ENCODE data around the gene GBA3. TPM values are rescaled to one million over a fixed set of nuclear protein-coding genes. Genes with fewer than 3 reads are reported as not detected.

The GBA3 gene
- total RNA-seq, 1 experiment from 2014 or later, result not detected

- Histone ChIP-seq H4K91ac (ENCODE audit: insufficient read length, low read depth, low read length) (no peak overlapping the region), H3K79me1 (ENCODE audit: insufficient read depth, low read depth, low read length, poor library complexity, severe bottlenecking) (no peaks in the 10 kb centered on the region), H3T11ph (ENCODE audit: low read length) (no peak overlapping the region), H3K23me2 (ENCODE audit: insufficient read length, low read depth, low read length, poor library complexity, severe bottlenecking) (no peaks in the 10 kb centered on the region), H2BK15ac (ENCODE audit: low read depth, low read length) (no peak overlapping the region), H4K8ac (replicated peaks; ENCODE audit: insufficient read length, low read depth, low read length) (no peak overlapping the region), H3K4me1 (ENCODE audit: insufficient read depth, low read length) (no peaks in the 10 kb centered on the region), H3K4ac (ENCODE audit: low read depth, low read length) (no peak overlapping the region), H2AK5ac (ENCODE audit: insufficient read length, low read length) (no peak overlapping the region), H3K27ac (ENCODE audit: insufficient read length, low read depth, low read length) (no peak overlapping the region), H3K56ac (ENCODE audit: insufficient read length, low read depth, low read length) (no peak overlapping the region), H4K5ac (ENCODE audit: insufficient read length, low read depth, low read length) (no peak overlapping the region), H2BK12ac (ENCODE audit: insufficient read length, low read depth, low read length) (no peak overlapping the region), H3K4me2 (ENCODE audit: insufficient read depth, insufficient read length, low read length) (no peak overlapping the region), H3K79me2 (ENCODE audit: insufficient read depth, low read length) (no peaks in the 10 kb centered on the region), H3K9ac (ENCODE audit: extremely low read depth, insufficient read length, low read length) (no peak overlapping the region), H2BK5ac (ENCODE audit: insufficient read length, low read length) (no peak overlapping the region), H2AFZ (ENCODE audit: low read length) (no peak overlapping the region), H4K20me1 (ENCODE audit: control insufficient read depth, insufficient read depth, insufficient read length) (no peaks in the 10 kb centered on the region), H3K18ac (ENCODE audit: insufficient read length, low read depth, low read length) (no peak overlapping the region), H3K9me3 (ENCODE audit: control insufficient read depth, low read depth, low read length) (no peaks in the 10 kb centered on the region), H3K14ac (ENCODE audit: insufficient read depth, low read length) (no peak overlapping the region), H3K23ac (ENCODE audit: insufficient read length, low read depth, low read length) (no peak overlapping the region), H2BK120ac (ENCODE audit: low read depth, low read length, poor library complexity, severe bottlenecking) (no peak overlapping the region), H2BK20ac (ENCODE audit: low read depth, low read length, poor library complexity, severe bottlenecking) (no peak overlapping the region), H3K27me3 (ENCODE audit: insufficient read depth, low read length) (no peaks in the 10 kb centered on the region)
- no peak for TF ChIP-seq CTCF (conservative IDR thresholded peaks at IDR 0.05)
- H3K27ac Mint-ChIP-seq, result no peak overlapping the region
- H3K27me3 Mint-ChIP-seq (ENCODE audit: low read depth), result no peaks in the 10 kb centered on the region
- no peaks in the 10 kb centered on the region for H3K4me1 Mint-ChIP-seq
- H3K9me3 Mint-ChIP-seq, result no peaks in the 10 kb centered on the region
- no peak for DNase-seq
- WGBS (ENCODE audit: extremely low coverage, insufficient read length, low lambda C conversion rate), result no CpG with 5 or more reads among the region's 6 CpGs
- H3K4me3 Mint-ChIP-seq, result no peak overlapping the region
- H3K36me3 Mint-ChIP-seq (ENCODE audit: insufficient read depth in 1 of 3, low read depth in 3 of 3), result no peaks in the 10 kb centered on the region
Observed at GRCh38 chr4:22661443-22661842, 31.3 kb upstream of the GBA3 start.
